ENCODE data around the gene PPP6R2.

Gene PPP6R2

DNA sequence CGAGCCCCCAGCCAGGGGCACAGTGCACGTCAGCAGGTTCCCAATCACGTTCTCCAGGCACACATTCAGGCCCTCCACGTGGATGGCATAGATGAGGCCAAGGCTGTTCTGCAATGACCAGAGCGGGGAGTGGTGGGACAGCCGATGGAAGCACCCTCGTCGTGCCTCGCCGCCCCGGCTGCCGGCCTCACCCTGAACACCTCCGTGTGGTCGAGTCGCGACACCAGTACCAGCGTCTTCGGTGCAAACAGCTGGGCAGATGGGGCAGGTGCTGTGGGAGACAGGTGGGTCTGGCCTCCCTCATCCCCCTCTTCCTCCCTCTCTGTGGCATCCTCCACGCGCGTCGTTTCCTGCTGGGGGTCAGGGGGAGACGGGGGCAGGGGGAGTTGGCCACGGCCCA lies 124.2 kb downstream of the PPP6R2 start:
- no peak for DNase-seq (ENCODE audit: low read depth in 2 of 2)

- DNase-seq (ENCODE audit: low read depth in 2 of 2): no peak
Measured at GRCh38 chr22:50467773-50468440, 124.8 kb downstream of the PPP6R2 start.

DNA sequence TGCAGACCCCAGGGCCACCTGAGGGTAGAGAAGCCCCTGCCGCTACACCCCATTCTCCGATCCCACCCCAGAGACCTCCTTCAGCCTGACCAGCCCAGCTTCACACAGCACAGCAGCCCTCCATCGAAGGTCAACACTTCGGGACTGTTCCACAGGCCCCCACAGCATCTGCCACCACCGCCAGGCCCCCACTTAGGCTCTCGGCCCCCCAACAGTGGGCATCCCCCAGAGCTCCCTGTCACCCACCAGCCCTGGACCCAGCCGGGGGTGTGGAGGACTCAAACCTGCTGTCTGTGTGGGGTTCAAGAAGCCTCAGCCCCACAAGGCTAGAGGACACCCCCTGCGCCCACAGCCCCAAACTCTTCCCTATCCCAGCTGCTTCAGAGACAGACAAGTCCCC lies 125.5 kb downstream of the PPP6R2 start:
- DNase-seq (ENCODE audit: low read depth in 2 of 2): no peak

DNA sequence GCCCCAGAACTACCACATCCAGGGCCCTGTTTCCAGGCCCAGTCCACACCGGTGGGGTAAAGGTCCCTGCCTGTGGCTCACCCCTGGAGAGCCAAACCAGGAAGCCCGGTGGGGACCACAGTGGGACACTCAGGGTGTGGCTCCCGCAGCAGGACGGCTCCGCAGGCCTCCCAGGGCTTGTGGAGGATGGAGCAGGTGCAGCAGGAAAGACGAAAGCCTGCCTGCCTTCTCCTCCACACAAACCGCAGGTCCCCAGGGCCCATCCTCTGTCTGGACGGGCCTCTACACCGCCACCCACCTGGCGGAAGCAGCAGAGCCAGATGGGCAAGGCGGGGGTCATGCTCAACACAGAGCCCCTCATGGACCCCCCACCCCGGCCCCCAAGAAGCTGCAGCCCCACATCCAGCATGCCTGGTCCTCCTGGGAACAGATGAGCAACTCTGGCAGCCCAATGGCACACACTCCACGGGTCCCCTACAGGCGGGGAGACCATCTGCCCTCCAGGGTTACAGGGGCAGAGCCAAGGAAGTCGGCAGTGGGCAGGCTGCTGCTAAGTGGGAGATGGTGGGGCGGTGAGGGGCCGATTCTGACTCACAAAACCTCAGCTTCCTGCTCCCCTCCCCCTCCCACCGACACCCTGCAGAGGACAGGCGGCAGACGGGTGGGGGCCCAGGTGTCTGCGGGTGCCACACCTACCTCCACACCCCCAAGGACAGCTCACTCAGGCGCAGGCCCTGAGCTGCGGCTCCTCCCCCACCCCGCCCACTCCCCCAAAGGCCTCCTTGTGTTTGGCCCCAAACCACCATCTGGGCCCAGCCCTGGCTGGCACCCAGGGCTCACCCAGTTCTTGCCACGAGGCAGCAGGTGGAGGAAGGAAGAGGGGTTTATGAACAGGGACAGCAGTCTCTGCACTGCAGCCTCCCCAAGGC lies 126.5 kb downstream of the PPP6R2 start:
- peak; percentile 87 to 88 for DNase-seq (ENCODE audit: low read depth in 2 of 2)

DNA sequence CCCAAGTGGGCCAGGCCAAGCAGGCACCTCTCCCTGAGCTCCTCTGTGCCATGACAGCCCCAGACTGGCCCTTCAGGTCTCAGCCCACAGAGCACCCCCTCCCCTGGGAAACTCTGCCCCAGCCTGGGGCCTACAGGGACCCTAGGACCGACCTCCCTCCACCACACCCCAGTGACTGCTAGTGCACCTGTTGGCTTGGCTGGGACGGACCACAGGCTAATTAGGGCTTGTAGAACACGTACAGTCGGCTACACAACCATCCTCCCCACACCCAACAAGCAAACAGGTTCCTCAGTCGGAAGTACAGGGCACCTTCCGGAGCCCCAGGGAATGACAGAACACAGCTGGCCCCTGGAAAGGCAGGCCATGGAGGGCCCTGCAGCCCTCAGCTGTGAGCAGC lies 127.4 kb downstream of the PPP6R2 start:
- no peak for DNase-seq (ENCODE audit: low read depth in 2 of 2)

DNA sequence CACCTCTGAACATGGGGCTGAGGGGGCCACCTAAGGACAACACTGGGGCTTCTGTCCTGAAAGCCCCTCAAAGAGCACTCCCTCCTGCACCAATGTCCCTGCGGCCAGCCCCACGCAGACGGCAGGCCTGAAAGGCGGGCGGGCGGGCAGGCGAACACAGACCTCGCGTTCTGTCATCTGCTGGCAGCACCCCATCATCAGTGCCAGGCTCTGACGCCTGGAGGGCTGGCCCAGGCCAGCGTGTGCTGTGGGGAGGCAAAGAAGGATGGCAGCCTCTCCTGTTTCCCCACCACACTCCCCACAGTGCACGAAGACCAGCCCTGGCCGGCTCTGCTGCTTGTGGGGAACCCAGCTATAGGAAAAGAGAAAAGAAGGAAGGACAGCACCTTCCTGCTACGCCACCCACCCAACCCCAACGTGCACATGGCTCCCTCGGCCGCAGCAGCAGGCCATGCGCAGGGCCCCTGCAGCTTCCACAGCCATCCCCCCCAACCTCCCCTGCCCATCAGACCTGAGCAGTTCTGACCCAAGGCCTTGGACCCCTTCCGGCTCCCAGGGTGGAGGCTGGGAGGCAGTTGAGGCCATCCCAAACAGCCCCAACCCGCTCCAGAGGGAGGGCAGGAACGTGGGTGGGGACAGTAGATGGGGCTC lies 128.2 kb downstream of the PPP6R2 start:
- no peak for DNase-seq (ENCODE audit: low read depth in 2 of 2)

- DNase-seq (ENCODE audit: low read depth in 2 of 2): no peak
Measured at GRCh38 chr22:50471962-50472361, 128.8 kb downstream of the PPP6R2 start.

- peak; percentile 34 to 44 for DNase-seq (ENCODE audit: low read depth in 2 of 2)
Measured at GRCh38 chr22:50473088-50473487, 130.0 kb downstream of the PPP6R2 start.

- DNase-seq (ENCODE audit: low read depth in 2 of 2): peak in 1 of 2 donors; percentile 27
Measured at GRCh38 chr22:50473855-50474671, 130.9 kb downstream of the PPP6R2 start.

- DNase-seq (ENCODE audit: low read depth in 2 of 2): peak; percentile 87
Measured at GRCh38 chr22:50474710-50475651, 131.9 kb downstream of the PPP6R2 start, which contains the start of gene SBF1. TSS of gene SBF1 (minus strand) at chr22:50475035. CDS start at chr22:50474840, 195 bp downstream.

DNA sequence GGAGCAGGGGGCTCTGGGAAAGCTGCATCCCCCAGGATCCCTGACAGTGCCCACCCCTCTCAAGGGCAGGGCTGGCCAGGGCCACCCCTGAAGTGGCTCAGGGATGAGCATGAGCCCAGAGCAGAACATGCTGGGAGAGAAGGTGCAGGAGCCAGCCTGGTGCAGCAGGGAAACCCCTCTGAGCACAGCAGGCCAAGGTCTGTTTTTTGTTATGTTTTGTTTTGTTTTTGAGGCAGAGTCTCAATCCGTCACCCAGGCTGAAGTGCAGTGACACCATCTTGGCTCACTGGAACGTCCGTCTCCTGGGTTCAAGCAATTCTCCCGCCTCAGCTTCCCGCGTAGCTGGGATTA lies 132.5 kb downstream of the PPP6R2 start:
- DNase-seq (ENCODE audit: low read depth in 2 of 2): no peak

GRCh38 chr22:50476868-50477267 lies 133.7 kb downstream of the PPP6R2 start:
- DNase-seq (ENCODE audit: low read depth in 2 of 2): no peak

- DNase-seq (ENCODE audit: low read depth in 2 of 2): no peak
Measured at GRCh38 chr22:50477923-50478322, 134.8 kb downstream of the PPP6R2 start.

DNA sequence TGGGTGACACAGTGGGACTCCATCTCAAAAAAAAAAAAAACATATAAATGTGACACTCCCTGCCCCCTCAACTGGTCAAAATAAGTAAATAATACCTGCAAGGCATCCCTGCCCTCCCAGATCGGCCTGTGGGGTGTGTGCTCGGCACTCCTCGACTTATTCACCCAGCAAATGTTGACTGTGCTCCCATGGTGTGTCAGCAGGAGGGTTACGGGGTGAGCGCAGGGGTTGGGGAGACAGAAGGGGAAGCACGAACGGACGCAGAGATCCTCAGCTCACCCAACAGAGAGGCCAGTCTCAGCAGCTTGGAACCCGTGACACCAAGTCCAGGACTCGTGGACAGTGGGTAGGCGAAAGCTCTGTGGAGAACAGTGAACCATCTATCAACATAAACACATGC lies 136.6 kb downstream of the PPP6R2 start:
- DNase-seq (ENCODE audit: low read depth in 2 of 2): no peak

DNA sequence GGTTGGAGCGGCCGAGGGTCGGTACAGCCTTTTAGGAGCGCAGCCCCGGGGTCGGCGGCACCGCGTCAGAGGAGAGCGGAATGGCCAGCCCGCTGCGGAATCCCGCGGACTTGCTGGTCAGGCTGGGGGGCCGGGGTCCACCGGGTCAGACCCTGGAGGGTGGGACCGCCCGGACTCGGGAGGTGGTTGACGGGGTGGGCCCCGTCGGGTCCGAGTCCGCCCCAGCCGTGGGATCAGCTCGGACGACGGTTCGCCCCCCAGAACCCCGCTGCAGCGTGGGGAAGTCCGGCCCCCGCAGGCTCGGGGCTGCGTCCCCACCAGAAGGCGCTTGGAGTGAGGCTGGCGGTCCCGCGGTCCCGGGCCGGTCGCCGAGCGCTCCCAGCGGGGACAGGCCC lies 137.9 kb downstream of the PPP6R2 start:
- no peak for DNase-seq (ENCODE audit: low read depth in 2 of 2)

GRCh38 chr22:50481440-50482106 lies 138.4 kb downstream of the PPP6R2 start, which contains the start of gene ADM2:
TSS of gene ADM2 (plus strand) at chr22:50481543. CDS start at chr22:50481848, 305 bp downstream.
- DNase-seq (ENCODE audit: low read depth in 2 of 2): peak; percentile 42 to 59

GRCh38 chr22:50482107-50483074 lies 139.3 kb downstream of the PPP6R2 start:
- DNase-seq (ENCODE audit: low read depth in 2 of 2): no peak

DNA sequence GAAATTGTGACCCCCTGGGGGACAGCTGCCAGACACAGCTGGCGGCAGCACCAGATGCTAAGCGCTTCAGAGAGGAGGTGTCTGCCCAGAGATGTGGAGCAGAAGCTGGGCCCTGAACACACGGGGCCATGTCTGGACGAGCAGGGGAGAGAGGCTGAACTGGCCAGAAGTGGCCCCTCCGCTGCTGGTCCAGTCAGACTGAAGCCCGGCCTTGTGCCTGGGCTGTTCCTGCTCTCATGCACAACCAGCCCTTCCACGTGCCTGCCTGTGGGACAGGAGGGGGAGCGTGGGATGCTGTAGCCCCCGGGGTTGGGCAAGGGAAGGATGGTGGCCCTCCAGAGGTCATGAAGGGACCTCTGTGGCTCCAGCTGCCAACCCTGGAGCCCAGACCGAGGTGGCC lies 140.0 kb downstream of the PPP6R2 start:
- no peak for DNase-seq (ENCODE audit: low read depth in 2 of 2)

- no peak for DNase-seq (ENCODE audit: low read depth in 2 of 2)
Measured at GRCh38 chr22:50483556-50483955, 140.4 kb downstream of the PPP6R2 start.

All from stimulated activated CD4-positive, alpha-beta T cell treated with anti-CD3 and anti-CD28 coated beads, Interleukin-4, amount 100 ng/mL, for 48 hours (primary cell).